HG03571 (cell line): Measurements from ENCODE around the gene GRK5.
"Not testable (repeated sequence)": the region's sequence is repeated elsewhere in the genome, so short reads cannot be mapped to it uniquely, and the experiment has no call there.

ENCODE experiments used
- ATAC-seq: cut with Tn5 transposase; IDR thresholded peaks from one replicate; pipeline ENCODE4 v1.9.1; 2021; ENCODE audit not compliant: unreplicated experiment

The GRK5 gene

DNA sequence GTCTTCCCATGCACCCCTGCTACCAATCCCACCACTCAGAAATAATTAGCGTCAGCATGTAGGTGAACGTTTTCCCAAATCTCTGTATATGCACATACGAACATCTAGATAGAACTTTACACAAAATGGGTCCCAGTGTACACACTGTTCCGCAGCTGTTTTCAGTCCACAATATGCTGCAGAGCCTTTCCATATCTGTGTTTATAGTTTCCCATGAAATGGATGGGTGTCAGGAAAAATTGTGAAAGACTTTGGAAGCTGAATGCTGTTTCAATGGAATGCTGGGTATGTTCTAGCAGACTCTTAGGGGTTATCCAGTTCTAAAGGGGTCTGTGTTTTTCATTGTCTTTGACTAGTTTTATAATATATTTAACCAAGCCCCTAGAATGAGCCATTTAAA, 13.8 kb downstream of the GRK5 start:
- ATAC-seq = no peak

DNA sequence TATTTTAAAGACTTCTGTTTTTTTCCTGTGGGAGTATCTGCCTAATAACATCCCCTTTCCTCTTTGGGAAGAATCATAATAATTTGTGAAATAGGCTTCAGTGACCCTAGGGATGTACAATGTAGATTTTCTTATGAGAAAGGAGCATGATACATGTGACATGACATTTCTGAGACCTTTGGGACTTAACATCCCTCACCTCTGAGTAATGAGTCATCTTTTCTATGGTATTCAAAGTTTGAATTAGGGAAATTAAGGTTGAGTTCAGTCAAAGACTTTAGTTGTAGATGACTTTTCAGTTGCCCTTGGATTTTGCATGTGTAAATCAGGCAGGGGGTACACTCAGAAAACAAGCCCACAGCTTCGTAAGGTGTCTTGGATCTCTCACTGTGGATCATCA, 14.3 kb downstream of the GRK5 start:
- no peak for ATAC-seq

DNA sequence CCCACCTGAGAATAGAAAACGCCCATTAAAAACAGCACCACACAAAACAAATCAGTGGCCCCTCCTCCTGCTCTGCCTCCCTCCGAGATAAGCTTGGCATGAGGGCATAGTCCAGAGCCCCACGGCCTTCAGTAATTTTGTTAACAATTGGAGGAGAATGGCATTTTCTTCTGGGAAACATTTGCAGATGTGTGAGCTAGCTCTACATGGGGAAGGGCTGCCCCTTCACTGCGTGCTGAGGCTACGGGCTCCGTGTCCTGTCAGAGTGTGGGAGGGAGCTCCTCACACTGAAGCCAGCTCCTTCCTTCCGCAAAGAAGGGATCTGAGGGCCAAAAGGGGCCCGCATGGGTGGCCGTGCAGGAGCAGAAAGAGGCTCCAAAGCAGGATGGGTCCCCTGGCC, 15.2 kb downstream of the GRK5 start:
- ATAC-seq = no peak

DNA sequence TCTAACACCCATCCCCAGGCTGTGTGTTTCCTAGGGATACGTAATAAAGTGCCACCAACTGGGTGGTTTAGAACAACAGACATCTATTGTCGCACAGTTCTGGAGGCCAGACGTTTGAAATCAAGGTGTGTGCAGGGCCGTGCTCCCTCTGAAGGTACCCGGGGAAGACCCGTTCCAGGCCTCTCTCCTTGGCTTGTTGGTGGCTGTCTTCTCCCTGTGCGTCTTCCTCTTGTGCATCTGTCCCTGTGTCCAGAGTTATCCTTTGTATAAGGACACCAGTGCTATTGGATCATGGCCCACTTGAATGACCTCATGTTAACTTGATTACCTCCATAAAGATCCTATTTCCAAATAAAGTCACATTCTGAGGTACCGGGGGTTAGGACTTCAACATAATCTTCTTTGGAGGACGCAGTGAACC, 15.6 kb downstream of the GRK5 start:
- no peak for ATAC-seq

DNA sequence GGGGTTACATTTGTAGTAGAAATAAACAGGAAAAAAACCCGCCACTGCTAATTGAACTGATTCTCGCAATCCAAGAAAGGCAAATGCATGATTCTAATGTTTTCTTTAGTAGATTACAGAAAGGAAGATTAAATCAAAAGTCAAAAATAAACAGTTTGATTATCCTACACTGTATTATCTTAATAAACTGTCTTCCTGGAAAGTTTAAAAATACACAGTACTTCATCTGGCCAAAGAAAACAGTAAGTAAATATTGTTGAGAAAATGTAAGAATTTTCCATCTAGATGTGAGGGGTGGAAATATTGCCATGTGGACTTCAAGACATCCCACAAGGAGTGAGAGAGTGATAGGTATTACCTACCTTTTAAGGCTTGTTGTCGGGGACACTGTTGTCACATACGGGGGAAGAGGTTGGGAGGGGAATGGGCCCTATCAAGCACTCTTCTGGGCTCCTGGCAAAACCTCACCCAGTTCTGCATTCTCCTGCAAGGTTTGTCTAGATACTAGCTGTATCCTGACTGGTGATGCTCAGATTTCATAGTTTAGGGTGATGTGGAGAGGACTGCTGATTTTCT, 17.8 kb downstream of the GRK5 start:
- ATAC-seq = no peak

DNA sequence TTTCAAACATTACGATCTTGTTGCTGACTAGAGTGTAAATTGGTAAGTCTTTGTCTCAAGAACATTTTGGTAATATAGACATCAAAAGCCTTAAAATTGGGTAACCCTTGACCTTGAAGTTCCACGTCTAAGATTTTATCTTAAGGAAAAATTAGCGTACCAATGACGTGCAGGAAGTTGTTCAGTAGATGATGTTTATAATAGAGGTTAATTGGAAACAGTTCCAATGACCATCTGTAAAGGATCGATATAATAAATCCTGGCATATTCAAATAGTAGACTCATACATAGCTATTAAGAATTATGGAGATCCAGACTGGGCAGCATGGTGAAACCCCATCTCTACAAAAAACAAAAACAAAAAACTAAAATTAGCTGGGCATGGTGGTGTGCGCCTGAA, 20.5 kb downstream of the GRK5 start:
- ATAC-seq = no peak

DNA sequence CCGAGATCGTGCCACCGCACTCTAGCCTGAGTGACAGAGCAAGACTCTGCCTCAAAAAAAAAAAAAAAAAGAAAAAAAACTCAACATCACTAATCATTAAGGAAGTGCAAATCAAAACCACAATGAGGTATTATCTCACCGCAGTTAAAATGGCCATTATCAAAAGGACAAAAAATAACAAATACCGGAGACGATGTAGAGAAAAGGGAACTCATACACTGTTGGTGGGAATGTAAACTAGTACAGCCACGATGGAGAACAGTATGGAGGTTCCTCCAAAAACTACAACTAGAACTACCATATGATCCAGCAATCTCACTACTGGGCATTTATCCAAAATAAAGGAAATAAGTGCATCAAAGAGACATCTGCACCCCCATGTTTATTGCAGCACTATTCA, 24.3 kb downstream of the GRK5 start:
- ATAC-seq = no peak

DNA sequence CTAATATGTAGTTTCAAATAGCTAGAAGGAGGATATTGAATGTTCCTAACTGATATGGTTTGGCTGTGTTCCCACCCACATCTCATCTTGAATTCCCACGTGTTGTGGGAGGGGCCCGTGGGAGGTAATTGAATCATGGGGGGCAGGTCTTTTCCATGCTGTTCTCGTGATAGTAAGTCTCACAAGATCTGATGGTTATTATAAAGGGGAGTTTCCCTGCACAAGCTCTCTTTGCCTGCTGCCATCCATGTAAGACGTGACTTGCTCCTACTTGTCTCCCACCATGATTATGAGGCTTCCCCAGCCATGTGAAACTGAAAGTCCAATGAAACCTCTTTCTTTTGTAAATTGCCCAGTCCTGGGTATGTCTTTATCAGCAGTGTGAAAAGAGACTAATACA, 25.1 kb downstream of the GRK5 start:
- ATAC-seq = not testable (repeated sequence)

DNA sequence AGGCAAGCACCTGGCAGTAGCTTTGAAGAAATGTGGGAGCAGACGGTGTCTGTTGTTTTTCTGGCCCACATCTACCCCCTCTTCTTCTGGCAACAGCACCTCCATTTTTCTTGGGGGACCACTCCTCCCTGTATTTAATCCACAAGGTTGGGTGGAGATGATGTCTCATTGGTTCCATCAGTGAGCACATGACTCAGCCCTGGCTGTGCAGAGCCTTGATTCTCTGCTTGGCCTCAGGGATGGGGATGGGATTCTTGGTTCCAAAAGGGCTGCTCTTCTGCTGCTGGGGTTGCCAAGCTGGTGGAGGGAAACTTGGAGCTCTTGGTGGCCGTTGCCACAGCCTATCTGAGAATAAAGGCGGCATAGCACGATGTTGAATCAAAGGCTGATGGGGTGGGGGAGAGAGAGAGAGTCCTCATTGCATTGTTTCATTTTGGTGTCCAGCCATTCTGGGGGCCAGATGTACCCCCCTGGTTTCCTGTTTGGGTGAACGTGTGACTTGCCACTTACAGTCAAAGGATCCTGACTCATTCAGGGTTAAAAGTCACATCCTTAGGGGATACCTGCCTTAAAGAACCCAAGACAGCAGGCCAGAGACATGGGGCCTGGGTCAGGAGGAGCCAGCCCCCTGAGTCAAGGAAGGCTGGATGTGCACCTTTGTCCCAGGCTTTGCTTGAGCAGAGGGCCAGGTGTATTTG, 25.9 kb downstream of the GRK5 start:
- no peak for ATAC-seq

DNA sequence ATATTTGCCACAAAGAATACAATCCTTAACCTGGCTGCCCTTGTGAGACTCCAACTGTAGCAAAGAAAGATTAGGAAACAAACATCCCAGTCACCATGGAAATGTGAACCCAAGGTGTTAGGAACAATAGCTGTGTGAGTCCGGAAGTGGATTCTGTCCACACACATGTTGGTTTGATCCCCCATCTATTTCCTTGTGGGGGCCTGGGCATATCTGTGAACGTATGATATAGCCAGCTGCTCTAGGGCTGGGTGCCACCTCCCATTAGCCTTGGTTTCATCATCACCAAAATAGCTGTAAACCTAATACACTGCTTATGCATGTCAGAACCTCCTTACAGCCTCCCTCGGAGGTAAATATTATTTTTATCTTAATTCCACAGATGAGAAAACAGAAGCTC, 26.4 kb downstream of the GRK5 start:
- no peak for ATAC-seq

DNA sequence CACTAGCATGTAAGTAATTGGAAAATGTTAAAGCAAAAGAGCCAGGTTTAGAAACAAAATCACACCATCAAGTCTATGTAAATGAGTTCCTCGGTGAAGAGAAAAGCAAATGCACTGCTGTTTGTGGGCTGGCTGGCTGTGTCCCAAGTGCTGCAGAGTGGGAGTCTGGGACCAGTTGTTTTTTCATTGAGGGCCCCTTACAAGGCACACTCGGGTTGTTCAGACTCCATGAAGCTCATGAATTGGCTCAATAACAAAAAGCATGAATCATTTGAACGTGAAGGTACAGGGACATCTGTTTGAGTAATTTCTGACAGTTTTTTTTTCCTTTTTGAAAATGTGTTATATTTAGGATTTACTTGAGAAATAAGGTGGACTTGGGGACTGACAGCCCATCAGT, 28.0 kb downstream of the GRK5 start:
- no peak for ATAC-seq

DNA sequence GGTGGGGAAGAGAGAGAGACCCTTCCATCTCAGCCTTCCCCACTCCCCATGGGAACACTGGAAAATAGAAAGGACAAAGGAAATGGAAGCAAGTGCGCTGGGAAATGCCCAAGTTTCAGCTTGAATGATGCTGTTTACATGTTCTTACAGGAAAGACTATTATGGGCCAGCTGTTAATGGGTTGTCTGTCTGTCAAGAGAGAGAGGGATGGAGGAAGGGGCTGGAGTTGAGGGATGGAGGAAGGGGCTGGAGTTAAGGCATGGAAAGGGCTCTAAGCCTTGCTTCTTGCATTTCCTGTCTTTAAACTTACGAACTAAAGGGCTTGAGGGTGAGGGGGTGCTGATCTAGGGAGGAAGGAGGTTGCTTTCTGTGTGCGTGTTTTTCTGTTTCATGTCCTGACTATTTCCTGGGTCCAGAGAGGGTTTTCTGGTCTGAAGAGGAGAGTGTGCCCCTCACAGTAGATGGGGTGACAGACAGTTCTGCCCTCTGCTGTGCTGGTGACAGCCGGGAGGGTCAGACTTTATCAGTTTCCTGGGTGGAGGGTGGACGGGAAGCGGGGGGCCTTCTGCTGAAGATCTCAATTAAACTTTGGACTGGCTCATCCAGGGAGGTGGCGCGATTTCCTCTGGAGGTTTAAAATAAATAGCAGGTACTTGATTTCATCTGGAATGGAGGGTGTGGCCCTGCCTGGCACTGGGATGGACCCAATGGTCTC, 30.5 kb downstream of the GRK5 start:
- ATAC-seq = no peak

DNA sequence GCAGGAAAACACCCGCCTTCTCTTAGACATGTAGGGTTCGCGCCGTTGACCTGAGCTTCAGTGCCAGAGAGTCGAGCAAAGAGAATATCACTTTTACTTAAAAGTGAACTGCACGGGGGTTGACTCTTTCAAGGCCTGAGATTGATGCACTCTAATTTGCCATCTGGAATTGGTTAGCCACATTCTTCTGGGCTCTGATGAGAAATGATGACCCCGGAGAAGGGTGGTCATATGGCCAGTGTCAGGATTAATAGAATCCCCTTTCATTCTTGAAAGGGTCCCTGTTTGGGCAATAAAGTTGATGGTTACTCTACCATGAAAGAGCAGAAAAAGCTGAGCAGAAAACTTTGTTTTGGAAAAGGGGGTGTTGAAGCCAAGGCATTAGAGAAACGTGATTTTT, 31.2 kb downstream of the GRK5 start:
- ATAC-seq = no peak

DNA sequence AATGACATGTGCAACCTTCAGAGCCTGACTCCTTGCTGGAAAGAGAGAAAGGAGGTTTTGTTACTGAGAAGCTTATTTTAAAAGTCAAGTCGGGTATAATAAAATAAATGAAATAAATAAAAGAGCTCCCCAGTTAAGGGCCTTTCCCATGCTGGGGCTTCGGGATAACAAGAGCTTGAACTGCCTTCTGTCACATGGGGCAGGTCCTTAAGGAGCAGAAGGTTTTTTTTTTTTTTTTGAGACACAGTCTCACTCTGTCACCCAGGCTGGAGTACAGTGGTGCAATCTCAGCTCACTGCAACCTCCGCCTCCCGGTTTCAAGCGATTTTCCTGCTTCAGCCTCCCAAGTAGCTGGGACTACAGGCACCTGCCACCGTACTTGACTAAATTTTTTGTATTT, 31.6 kb downstream of the GRK5 start:
- not testable (repeated sequence) for ATAC-seq

DNA sequence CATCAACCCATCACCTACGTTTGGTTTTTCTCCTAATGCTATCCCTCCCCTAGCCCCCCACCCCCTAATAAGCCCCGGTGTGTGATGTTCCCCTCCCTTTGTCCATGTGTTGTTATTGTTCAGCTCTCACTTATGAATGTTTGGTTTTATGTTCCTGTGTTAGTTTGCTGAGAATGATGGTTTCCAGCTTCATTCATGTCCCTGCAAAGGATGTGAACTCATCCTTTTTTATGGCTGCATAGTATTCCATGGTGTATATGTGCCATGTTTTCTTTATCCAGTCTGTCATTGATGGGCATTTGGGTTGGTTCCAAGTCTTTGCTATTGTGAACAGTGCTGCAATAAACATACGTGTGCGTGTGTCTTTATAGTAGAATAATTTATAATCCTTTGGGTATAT, 32.3 kb downstream of the GRK5 start:
- not testable (repeated sequence) for ATAC-seq

DNA sequence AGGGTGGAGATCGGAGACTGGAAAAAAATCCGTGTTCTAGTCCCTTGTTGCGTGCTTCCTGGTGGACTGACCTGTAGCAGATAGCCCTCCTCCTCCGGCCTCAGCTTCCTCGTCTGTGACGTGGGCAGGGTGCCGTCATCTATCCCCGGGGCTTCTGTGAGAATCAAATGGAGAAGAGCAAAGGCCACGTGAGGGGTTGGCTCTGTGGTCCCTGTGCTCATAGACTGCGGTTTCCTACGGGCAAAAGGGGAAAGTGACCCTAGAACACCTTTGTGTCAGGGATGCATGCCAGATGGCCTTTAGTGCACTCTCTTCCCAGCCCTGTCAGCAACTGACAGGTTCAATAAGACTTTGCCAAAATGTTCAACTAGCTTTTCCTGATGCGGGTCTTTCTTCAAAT, 33.7 kb downstream of the GRK5 start:
- ATAC-seq = no peak

DNA sequence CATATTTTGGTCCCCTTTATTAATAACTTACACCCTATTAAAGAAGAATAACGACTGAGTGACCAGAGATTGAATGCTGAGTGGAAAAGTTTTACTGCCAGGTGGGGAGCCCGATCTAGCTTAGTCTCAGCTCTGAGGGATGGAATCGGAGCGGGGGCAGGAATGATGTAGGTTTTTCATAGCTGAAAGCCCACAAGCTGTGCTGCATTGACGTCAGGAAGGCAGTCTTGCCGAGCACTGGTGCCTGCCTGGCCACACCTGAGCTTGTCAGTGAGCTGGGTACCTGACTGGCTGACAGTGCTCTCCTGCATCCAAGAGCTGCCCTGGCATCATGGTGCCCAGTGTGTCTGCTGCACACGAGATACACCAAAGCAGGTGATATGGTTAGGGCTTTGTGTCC, 34.8 kb downstream of the GRK5 start:
- no peak for ATAC-seq

DNA sequence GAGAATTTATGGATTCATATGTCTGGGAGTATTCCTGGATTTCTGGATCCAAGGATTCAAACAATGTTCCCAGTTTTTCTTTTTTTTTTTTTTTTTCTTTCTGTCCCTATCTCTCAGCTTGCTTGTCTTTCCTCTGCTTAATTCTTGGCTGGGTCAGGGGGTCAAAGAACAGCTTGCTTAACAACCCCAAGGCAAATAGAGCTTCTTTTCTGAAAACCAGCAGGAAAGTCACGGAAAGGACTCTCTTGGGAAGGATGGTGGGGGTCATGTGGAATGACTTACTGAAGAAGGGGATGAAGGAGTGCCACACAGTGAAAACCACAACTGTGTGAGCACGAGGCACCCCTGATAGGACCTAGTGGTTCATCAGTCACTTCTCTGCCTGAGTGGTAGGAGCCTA, 36.1 kb downstream of the GRK5 start:
- ATAC-seq = no peak

DNA sequence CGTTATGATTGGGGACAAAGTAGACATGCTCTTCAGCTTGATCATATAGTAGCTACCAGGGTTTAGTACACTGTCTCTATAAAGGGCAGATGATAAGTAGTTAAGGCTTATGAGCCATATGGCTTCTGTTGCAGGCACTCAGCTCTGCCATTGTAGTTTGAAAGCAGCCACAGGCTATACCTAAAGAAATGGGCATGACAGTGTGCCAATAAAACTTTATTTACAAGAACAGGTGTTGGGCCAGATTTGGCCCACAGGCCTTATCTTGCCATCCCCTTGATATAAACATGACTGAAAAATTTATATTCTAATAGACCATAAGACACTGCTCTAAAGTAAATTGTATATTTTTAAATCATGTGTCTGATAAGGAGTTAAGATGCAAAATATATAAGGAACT, 36.6 kb downstream of the GRK5 start:
- ATAC-seq = no peak

DNA sequence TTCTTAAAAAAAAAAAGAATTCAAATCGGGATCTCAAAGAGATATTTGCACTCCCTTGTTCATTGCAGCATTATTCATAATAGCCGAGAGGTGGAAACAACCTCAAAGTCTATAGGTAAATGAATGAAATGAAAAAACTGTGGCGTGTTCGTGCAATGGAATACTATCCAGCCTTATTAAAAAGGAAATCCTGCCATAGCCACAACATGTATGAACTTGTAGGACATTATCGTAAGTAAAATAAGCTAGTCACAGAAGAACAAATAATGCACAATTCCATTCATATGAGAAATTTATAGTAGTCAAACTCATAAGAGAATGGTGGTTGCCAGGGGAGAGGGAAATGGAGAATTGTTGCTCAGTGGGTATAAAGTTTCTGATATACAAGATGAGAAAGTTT, 37.9 kb downstream of the GRK5 start:
- ATAC-seq = no peak

DNA sequence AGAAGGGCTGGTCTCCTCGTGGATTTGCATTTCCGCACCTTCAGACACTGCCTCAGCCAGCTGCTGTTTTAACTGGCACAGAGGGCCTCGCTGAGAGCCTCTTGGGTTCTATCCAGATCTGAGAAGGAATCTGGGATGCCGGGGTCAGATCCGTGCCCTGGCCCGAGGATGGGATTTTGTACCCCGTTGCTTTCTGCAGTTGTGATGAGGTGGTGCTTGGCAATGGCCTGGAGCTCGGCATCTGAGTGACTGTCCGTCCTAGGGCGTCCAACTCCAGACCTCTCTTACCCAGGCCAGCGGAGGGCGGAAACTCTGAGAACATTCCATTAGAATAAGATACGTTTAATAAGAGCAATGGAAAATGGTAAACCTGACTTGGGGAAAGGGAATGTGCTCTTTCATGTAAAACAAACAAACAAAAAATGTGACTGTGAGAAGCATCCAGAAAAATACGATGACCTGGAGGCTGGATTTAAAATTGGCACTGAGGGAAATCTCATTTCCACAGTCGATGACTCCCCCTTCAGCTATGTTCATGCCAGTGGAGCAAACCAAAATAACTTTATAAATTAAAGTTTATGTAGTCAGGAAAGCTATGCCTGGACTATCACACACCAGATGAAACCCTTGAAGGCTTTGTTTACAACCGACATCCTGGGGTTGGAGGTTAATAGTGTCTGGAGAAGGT, 39.6 kb downstream of the GRK5 start:
- ATAC-seq = no peak

DNA sequence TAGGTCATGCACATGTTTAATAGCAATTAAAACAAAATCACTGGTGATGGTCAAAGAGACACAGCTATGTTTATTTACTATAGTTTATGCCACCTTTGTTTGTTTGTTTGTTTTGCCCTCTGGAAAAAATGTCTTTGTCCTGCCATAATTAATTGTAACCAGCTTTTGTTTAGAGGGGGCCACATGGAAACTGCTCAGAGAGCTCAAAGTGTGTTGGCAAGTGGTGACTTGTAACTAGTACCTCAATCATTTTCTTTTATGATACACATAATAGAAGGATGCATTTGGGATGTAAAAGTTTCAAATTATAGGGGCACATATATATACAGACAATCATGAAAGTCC, 40.2 kb downstream of the GRK5 start:
- ATAC-seq = no peak
